ENCODE data around the gene ANKRD63.

DNA sequence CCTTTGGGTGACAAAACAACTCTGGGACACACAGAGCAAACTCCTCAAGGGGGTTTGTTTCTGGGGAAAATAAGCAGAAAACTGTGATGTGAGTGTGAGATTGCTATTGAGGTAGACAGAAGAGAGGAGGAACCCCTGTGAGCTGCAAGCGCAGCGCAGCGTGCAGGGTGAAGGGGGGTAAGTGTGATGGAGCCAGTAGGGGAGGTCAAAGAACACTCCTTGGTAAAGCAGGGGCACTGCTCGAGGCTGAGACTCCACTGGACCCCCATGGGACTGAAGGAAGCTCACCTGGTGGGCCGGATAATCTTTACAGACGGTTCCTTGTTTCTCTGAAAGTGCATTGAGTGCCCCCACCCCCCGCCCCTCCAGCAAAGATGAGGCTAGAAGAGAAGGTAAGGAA is 48.2 kb upstream of the ANKRD63 start:
- TF ChIP-seq, protein P1, sequence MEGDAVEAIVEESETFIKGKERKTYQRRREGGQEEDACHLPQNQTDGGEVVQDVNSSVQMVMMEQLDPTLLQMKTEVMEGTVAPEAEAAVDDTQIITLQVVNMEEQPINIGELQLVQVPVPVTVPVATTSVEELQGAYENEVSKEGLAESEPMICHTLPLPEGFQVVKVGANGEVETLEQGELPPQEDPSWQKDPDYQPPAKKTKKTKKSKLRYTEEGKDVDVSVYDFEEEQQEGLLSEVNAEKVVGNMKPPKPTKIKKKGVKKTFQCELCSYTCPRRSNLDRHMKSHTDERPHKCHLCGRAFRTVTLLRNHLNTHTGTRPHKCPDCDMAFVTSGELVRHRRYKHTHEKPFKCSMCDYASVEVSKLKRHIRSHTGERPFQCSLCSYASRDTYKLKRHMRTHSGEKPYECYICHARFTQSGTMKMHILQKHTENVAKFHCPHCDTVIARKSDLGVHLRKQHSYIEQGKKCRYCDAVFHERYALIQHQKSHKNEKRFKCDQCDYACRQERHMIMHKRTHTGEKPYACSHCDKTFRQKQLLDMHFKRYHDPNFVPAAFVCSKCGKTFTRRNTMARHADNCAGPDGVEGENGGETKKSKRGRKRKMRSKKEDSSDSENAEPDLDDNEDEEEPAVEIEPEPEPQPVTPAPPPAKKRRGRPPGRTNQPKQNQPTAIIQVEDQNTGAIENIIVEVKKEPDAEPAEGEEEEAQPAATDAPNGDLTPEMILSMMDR (IDR thresholded peaks at IDR 0.05; ENCODE audit: low read depth, low read length): no peak
- no peak for TF ChIP-seq POLR2A (IDR thresholded peaks at IDR 0.05; ENCODE audit: extremely low read depth, insufficient read length)

All from NB4 (cell line).